Cardiac fibroblast (primary cell): ENCODE results near the gene NEURL1.

ENCODE experiments used
- DNase-seq, 2 donors: peaks; one replicate each; pipeline versions ENCODE4 v3.0.0 to v3.0.0-alpha.2; 2010; ENCODE audit warnings: low read depth in 2 of 2
- H3K4me3 ChIP-seq, 2 donors: replicated peaks in 1 of 2; 1 replicate in 1 of 2; 2 replicates in 1 of 2; pipeline ENCODE4 v1.5.1; 2011; ENCODE audit warnings: low read depth in 2 of 2, low read length in 2 of 2, mild to moderate bottlenecking in 2 of 2, moderate library complexity in 1 of 2
- TF ChIP-seq, protein P1 (sequence below): IDR thresholded peaks from one replicate; pipeline ENCODE4 v1.5.1; 2011; ENCODE audit warnings: low read depth, mild to moderate bottlenecking, low read length, inconsistent platforms

Gene NEURL1

DNA sequence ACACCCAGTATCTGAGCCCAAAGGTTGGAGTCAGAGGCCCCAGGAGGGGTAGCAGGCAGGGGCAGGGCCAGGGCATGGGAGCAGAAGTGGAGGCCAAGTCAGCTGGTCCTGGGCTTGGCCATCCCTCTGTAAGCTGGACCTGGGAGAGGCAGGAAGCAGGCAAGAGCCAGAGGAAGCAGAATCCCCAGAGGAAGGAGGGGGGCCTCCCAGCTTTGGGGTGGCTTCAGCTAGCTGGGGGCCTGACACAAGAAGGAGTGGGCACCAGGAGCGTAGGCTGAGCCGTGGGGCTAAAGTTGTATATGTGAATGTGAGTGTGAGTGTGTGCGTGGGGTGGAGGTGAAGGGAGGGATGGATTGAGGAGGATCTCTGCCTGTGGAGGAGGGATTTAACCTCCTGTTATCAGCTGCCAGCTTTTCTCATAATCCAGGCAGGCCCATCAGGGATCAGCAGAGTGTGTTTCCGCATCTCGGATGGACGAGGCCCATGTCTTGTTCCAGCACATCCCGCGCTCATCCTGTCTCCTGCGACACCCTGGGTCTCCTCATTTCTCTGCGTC lies 54.0 kb downstream of the NEURL1 start:
- TF ChIP-seq, protein P1, sequence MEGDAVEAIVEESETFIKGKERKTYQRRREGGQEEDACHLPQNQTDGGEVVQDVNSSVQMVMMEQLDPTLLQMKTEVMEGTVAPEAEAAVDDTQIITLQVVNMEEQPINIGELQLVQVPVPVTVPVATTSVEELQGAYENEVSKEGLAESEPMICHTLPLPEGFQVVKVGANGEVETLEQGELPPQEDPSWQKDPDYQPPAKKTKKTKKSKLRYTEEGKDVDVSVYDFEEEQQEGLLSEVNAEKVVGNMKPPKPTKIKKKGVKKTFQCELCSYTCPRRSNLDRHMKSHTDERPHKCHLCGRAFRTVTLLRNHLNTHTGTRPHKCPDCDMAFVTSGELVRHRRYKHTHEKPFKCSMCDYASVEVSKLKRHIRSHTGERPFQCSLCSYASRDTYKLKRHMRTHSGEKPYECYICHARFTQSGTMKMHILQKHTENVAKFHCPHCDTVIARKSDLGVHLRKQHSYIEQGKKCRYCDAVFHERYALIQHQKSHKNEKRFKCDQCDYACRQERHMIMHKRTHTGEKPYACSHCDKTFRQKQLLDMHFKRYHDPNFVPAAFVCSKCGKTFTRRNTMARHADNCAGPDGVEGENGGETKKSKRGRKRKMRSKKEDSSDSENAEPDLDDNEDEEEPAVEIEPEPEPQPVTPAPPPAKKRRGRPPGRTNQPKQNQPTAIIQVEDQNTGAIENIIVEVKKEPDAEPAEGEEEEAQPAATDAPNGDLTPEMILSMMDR, result no peak
- peak in 1 of 2 donors; percentile 26 for DNase-seq
- no peak overlapping the region for H3K4me3 ChIP-seq

DNA sequence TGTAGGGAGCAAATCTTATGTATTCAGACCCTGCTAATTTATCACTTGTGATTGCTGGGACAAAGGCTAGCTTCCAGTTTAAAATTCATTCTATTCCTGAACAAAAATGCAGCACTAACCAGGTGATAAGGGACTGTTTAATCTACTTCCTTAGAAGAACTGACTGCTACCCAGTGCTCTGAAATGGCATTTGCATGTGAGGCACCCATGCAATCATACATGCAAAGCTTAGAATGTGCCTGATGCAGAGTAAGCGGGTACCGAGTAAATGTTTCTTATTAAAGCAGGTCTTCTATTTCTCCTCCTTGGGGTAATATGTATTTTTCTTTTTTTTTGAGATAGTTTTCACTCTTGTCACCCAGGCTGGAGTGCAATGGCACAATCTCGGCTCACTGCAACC lies 54.5 kb downstream of the NEURL1 start:
- H3K4me3 ChIP-seq, result no peak overlapping the region
- TF ChIP-seq, protein P1, result no peak
- no peak for DNase-seq

DNA sequence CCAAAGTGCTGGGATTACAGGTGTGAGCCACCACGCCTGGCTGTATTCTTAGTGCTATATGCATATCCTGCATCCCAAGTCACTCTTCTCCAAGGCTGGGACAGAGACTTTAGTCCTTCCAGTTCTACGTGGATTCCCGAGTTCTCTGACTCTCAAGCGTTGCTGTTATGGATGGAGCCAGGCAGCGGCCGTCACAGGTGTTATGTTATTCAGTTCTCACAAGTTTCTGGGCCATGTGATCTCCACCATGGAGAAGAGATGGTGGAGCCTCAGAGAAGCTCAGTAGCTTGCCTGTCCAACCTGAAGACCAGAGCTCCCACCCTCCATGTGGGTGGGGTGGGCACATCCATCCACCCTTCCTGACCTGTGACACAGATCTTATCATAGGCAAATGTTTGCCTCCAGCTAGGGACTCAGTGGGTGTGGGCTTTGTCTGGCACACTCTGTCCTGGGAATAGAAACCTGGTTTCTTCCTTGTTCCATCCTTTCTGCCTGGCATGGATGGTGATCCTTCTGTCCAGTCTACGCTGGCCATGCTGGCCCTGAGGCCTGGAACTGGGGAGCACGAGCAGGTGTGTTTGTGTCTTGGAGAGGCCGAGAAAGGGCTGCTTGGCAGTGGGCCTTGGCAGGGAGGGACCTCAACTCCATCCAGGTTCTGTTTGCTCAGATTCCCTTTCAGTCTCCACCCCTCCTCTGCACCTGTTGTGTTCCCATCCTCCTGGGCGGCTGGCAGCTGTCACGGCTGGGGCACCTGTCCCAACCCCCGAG lies 55.3 kb downstream of the NEURL1 start:
- no peak for DNase-seq

DNA sequence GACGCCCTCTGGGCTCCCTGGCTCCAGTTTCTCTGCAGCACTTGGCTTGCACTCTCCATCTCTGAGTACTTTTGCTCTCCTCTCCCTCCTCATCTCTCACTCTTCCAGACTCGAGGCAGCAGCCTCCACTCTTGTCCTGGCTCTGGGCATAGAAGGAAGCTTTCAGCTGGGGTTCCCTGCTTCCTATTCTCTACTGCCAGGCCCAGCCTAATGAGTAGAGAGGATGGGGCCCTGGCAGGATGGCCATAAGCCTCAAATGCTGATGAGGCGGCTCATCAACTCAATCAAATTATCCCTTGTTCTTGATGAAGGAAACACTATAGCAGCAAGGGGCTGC lies 55.8 kb downstream of the NEURL1 start:
- TF ChIP-seq, protein P1, result no peak
- H3K4me3 ChIP-seq, result no peak overlapping the region
- no peak for DNase-seq

More for the DNA sequence above, 55.3 kb downstream of the NEURL1 start:
- TF ChIP-seq, protein P1, result no peak
- no peak overlapping the region for H3K4me3 ChIP-seq

DNA sequence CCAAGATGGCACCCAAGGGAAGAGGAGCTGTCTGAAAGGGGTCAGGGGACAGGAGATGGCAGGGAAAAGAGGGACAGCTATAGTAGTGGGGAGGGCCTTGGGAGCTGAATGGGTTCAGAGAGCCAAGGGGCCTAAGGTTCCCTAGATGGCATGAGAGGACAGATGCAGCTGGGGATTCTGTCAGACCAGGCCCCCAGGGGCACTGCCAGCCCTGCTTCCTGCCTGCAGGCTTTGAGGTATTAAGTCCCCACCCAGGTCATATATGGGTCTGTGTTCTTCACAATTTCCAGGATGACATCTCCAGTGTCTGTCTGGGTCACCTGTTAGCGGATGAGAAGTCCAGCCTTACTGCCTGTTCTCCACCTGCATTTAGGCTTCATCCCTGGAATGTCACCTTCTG lies 56.7 kb downstream of the NEURL1 start:
- no peak for DNase-seq
- TF ChIP-seq, protein P1, result no peak
- H3K4me3 ChIP-seq, result no peak overlapping the region

DNA sequence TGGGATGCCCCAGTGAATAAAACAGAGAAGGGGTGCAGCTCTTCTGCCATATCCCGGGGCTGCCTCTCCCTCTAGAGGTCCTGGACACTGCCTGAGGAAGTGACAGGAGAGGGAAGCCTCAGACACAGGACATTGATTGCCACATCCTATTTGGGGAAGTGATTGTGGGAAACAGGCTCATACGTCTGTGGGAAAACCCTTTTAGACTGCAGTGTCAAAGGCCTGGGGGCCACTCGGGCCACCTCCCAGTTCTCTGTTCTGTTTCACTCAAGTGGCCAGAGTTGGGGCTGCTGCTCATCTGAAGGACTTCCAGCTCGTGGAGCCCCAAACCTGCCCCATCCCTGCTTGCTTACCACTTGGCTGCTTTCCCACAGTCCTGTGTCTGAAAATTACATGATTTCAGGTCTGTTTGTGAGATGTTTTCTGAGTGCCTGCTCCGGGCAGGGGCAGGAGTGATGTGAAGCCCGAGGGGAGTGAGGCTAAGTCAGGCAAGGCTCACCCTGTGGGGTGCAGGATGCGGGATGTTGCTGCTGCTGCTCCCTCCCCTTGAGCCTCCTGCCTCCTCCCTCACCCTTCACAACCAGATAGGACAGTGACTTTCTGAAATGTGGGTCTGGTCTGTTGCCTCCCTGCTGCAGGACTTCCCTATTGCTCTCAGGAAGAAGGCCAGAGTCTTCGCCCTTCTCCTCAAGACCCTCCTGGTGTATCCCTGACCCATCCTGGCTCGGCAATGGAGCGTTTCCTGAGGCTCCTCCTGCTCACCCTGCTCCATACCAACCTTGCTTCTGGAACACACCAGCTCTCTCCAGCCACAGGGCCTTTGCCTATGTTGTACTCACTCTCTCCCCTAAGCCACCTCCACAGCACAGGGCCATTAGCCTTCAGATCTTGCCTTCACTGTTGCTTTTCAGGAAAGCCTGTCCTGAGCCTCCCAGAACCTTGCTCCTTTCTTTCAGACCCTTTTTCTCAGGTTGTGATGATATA lies 58.4 kb downstream of the NEURL1 start:
- no peak for DNase-seq
- H3K4me3 ChIP-seq, result no peak overlapping the region
- TF ChIP-seq, protein P1, result no peak
